Anterior cingulate cortex (tissue), 58 donors: ENCODE results near the gene CDH23.

Source experiments
- DNase-seq, 58 donors: peaks; one replicate each; lab custom pipeline; 2025; lab: John Stamatoyannopoulos, UW

Gene CDH23

GRCh38 chr10:71751515-71752224 lies 354.9 kb downstream of the CDH23 start:
- DNase-seq, result no peak

GRCh38 chr10:71752391-71753090 lies 355.8 kb downstream of the CDH23 start:
- DNase-seq, result no peak

- DNase-seq, result peak in 17 of 58 donors; percentile 15 to 72 (median 38)
These were observed 356.6 kb downstream of the CDH23 start for GRCh38 chr10:71753091-71753959.

- DNase-seq, result no peak
These were observed 357.3 kb downstream of the CDH23 start for GRCh38 chr10:71753960-71754505.

- DNase-seq, result no peak
These were observed 357.8 kb downstream of the CDH23 start for GRCh38 chr10:71754562-71754961.

- no peak for DNase-seq
These were observed 358.6 kb downstream of the CDH23 start for GRCh38 chr10:71755179-71755879.

GRCh38 chr10:71756311-71757191 lies 359.8 kb downstream of the CDH23 start:
- DNase-seq, result peak in 8 of 58 donors; percentile 18 to 75 (median 42)

GRCh38 chr10:71757399-71757922 lies 360.7 kb downstream of the CDH23 start:
- DNase-seq, result peak in 42 of 58 donors; percentile 16 to 76 (median 42)

GRCh38 chr10:71761105-71761511 lies 364.4 kb downstream of the CDH23 start:
- no peak for DNase-seq

- no peak for DNase-seq
These were observed 364.9 kb downstream of the CDH23 start for GRCh38 chr10:71761541-71762113.

GRCh38 chr10:71762324-71762723 lies 365.6 kb downstream of the CDH23 start:
- DNase-seq, result no peak

GRCh38 chr10:71763352-71764127 lies 366.8 kb downstream of the CDH23 start:
- no peak for DNase-seq

- DNase-seq, result peak in 1 of 58 donors; percentile 26
These were observed 368.6 kb downstream of the CDH23 start for GRCh38 chr10:71765176-71765904.

GRCh38 chr10:71765906-71766716 lies 369.4 kb downstream of the CDH23 start:
- no peak for DNase-seq

GRCh38 chr10:71766717-71767419 lies 370.1 kb downstream of the CDH23 start:
- no peak for DNase-seq
